Neural progenitor cell (in vitro differentiated cells): ENCODE results near the gene PHRF1.

ENCODE experiments used
- EZH2 ChIP-seq: fragments of 200-600 bp; sonication (generic); IDR thresholded peaks from 2 replicates; pipeline ENCODE4 v1.6.1; 2017; ENCODE audit warnings: antibody characterized with exemption, mild to moderate bottlenecking, moderate library complexity
- EZH2phosphoT487 ChIP-seq: fragments of 200-600 bp; sonication (generic); IDR thresholded peaks from 2 replicates; pipeline ENCODE4 v1.6.1; 2017; ENCODE audit warnings: antibody characterized with exemption
- TF ChIP-seq, protein P1 (sequence below): fragments of 200-600 bp; sonication (generic); IDR thresholded peaks from 2 replicates; pipeline ENCODE4 v1.5.1; 2017; ENCODE audit warnings: antibody characterized with exemption, mild to moderate bottlenecking

DNA sequence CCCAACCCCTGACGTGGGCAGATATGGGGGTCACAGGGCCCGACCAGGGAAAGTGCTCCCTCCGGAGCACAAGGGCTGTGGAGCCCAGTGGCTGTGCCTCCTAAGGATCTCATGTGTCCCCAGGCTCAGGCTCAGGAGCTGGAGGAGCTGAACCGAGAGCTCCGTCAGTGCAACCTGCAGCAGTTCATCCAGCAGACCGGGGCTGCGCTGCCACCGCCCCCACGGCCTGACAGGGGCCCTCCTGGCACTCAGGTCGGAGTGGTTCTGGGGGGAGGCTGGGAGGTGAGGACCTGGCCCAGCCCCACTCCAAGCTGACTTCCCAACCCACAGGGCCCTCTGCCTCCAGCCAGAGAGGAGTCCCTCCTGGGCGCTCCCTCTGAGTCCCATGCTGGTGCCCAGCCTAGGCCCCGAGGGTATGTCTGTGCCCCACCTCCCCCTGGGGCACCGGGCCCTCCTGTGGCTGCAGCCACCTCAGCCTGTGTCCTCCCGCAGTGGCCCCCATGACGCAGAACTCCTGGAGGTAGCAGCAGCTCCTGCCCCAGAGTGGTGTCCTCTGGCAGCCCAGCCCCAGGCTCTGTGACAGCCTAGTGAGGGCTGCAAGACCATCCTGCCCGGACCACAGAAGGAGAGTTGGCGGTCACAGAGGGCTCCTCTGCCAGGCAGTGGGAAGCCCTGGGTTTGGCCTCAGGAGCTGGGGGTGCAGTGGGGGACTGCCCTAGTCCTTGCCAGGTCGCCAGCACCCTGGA lies 13.0 kb upstream of the PHRF1 start:
- TF ChIP-seq, protein P1, sequence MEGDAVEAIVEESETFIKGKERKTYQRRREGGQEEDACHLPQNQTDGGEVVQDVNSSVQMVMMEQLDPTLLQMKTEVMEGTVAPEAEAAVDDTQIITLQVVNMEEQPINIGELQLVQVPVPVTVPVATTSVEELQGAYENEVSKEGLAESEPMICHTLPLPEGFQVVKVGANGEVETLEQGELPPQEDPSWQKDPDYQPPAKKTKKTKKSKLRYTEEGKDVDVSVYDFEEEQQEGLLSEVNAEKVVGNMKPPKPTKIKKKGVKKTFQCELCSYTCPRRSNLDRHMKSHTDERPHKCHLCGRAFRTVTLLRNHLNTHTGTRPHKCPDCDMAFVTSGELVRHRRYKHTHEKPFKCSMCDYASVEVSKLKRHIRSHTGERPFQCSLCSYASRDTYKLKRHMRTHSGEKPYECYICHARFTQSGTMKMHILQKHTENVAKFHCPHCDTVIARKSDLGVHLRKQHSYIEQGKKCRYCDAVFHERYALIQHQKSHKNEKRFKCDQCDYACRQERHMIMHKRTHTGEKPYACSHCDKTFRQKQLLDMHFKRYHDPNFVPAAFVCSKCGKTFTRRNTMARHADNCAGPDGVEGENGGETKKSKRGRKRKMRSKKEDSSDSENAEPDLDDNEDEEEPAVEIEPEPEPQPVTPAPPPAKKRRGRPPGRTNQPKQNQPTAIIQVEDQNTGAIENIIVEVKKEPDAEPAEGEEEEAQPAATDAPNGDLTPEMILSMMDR = no peak
- TF ChIP-seq EZH2 = no peak
- no peak for TF ChIP-seq EZH2phosphoT487
